Measurements from ENCODE around the gene PAK2.
A peak's percentile ranks its signal among the peaks of the same experiment; 100 is the strongest.
"Not testable (repeated sequence)": the region's sequence is repeated elsewhere in the genome, so short reads cannot be mapped to it uniquely, and the experiment has no call there.

PAK2 gene

GRCh38 chr3:196843435-196844110 lies 103.9 kb downstream of the PAK2 start:
- DNase-seq (ENCODE audit: low read depth in 2 of 2): no peak

DNA sequence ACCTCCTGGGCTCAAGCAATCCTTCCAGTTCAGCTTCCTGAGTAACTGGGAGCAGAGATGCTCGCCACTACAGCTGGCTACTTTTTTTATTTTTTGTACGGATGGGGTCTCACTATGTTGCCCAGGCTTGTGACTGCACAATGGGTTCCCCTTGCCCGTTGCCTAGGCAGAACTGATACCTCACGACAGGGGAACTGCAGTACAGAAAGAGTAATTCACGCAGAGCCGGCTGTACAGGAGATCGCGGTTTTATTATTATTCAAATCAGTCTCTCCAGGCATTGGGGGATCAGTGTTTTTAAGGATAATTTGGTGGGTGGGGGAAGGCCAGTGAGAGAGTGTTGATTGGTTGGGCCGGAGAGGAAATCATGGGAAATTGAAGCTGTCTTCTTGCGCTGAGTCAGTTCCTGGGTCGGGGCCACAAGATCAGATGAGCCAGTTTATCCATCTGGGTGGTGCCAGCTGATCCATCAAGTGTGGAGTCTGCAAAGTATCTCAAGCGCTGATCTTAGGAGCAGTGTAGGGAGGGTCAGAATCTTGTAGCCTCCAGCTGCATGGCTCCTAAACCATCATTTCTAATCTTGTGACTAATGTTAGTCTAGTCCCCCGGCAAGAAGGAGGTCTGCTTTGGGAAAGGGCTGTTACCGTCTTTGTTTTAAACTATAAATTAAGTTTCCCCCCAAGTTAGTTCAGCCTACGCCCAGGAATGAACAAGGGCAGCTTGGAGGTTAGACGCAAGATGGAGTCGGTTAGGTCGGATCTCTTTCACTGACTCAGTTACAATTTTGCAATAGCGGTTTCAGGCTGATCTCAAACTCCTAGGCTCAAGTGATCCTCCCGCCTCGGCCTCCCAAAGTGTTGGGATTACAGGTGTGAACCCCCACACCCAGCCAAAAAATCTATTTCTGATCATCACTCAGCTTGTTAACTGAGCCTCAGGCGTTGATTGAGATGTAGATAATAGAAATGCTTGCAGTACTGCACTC lies 104.9 kb downstream of the PAK2 start:
- not testable (repeated sequence) for DNase-seq (ENCODE audit: low read depth in 2 of 2)

DNA sequence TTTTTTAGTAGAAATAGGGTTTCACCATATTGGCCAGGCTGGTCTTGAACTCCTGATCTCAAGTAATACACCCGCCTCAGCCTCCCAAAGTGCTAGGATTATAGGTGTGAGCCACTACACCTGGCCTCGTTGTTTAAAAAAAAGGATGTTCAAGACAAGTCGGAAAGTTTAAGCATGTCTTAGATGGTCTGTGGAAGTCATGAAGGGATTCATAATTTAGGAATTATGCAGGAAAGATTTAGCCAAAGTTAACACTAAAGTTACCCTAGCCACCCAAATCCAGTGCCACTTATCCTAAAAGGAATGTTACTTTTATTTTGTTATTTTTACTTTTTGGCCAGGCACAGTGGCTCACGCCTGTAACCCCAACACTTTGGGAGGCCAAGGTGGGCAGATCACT lies 108.7 kb downstream of the PAK2 start:
- DNase-seq (ENCODE audit: low read depth in 2 of 2): not testable (repeated sequence)

DNA sequence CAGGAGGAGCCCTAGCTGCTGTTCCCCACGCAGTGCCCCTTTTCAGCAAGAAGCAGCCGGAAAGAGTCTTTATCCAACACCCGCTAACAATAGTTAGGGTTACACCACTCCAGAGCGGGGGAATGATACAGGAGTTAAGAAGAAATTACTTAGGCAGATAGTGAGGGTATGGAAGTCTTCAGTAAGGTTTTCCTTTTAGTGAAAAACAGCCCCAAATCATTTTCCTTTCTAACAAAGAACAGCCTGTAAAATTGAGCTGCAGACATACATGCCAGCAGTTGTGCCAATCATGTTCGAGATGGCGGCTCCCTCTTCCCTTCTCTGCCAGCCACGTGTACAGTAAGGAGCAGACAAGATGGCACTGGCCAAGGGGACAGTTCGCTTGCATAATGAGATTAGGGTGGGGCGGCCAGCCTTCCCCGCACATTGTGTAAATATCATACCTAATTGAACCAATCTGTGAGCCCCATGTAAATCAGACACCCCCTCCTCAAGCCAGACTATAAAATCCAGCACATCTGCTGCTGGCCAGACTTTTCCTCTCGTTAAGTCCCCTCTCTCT lies 109.6 kb downstream of the PAK2 start:
- DNase-seq (ENCODE audit: low read depth in 2 of 2): no peak

DNA sequence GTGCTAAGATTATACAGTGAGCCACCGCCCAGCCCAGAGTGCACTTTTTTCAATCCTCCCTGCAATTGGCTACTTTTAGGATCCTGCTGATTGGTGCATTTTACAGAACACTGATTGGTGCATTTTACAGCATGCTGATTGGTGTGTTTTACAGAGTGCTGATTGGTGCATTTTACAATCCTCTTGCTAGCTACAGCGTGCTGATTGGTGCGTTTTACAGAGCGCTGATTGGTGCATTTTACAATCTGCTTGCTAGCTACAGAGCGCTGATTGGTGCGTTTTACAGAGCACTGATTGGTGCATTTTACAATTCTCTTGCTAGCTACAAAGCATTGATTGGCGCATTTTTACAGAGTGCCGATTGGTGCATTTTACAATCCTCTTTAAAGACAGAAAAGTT lies 123.3 kb downstream of the PAK2 start:
- not testable (repeated sequence) for DNase-seq (ENCODE audit: low read depth in 2 of 2)

DNA sequence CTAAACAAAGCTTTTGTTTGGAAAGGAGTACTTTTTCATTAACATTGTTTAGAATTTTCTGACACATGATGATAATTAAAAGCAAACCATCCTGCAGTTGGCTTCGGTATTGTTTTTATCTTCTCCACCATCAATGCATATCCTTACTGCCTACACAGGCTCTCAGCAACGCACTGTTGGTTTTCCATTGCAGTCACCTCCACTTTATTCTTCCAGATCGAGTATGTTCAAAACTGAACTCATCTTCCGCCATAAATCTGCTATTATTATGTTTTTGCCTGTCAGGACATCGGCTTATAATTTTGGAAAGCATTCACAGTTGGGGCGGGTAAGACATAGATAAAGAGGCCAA lies 127.5 kb downstream of the PAK2 start:
- no peak for DNase-seq (ENCODE audit: low read depth in 2 of 2)

GRCh38 chr3:196867507-196868296 lies 128.0 kb downstream of the PAK2 start, which contains the start of gene SENP5:
TSS of gene SENP5 (plus strand) at chr3:196867920. CDS start at chr3:196885182, 17,262 bp downstream.
- peak; percentile 76 to 77 for DNase-seq (ENCODE audit: low read depth in 2 of 2)

GRCh38 chr3:196868297-196868661 lies 128.6 kb downstream of the PAK2 start:
- no peak for DNase-seq (ENCODE audit: low read depth in 2 of 2)

- DNase-seq (ENCODE audit: low read depth in 2 of 2): no peak
These were observed 132.7 kb downstream of the PAK2 start for GRCh38 chr3:196872316-196872715.

GRCh38 chr3:196874511-196875094 lies 134.9 kb downstream of the PAK2 start:
- DNase-seq (ENCODE audit: low read depth in 2 of 2): not testable (repeated sequence)

DNA sequence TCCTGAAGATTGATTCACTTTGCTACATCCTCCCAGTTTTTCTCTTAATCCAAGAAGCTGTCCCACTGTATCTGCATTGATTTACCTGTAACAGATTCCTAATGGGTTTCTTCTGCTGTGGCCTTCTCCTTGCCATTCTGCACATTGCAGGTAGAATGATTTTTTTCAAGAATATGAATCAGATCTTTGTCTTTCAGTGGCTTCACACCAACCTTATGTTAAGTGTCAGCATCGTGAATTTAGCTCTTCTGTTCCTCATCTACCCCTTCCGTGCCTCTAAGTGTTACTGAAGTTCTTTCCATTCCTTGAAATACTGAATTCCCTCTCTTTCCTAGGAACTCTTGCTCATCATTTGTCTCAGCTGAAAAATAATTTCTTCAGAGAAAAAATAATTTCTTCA lies 135.6 kb downstream of the PAK2 start:
- no peak for DNase-seq (ENCODE audit: low read depth in 2 of 2)

All from activated CD8-positive, alpha-beta memory T cell treated with anti-CD3 and anti-CD28 coated beads for 4 hours (primary cell).